Measurements from ENCODE around the gene CLEC4M. TPM values are rescaled to one million over a fixed set of nuclear protein-coding genes. Genes with fewer than 3 reads are reported as not detected.

Gene CLEC4M
- total and polyA plus RNA-seq, 2 of the 8 experiments (the other 6 are each of a cell fraction or from before 2014, with no cell fraction given) = not detected

DNA sequence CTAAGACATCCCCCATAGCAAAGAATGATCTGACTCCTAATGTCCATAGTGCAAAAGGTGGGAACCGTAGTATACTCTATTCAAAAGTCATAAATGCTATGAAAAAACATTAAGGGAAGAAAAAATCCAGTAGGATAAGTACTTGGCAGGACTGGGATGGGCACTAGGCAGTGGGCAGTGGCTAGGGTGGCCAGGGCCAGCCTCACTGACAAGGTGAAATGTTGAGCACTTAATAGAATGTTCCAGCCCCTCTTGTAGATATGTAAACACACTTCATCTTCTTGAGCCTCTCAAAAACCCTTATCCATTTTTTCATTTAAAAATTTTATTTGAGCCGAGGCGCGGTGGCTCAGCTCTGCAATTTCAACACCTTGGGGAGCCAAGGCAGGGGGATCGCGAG is 29.7 kb upstream of the CLEC4M start (continued):
- TF ChIP-seq, protein P1, sequence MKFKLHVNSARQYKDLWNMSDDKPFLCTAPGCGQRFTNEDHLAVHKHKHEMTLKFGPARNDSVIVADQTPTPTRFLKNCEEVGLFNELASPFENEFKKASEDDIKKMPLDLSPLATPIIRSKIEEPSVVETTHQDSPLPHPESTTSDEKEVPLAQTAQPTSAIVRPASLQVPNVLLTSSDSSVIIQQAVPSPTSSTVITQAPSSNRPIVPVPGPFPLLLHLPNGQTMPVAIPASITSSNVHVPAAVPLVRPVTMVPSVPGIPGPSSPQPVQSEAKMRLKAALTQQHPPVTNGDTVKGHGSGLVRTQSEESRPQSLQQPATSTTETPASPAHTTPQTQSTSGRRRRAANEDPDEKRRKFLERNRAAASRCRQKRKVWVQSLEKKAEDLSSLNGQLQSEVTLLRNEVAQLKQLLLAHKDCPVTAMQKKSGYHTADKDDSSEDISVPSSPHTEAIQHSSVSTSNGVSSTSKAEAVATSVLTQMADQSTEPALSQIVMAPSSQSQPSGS (IDR thresholded peaks at IDR 0.05; ENCODE audit: low read length) = no peak

Data from H1 (cell line).